Adipose tissue (tissue), 3 donors: ENCODE data around the gene ALDH1L2. TPM values are rescaled to one million over a fixed set of nuclear protein-coding genes. Genes with fewer than 3 reads are reported as not detected.
A peak's percentile ranks its signal among the peaks of the same experiment; 100 is the strongest.
"Not testable (repeated sequence)": the region's sequence is repeated elsewhere in the genome, so short reads cannot be mapped to it uniquely, and the experiment has no call there.

Source experiments
- H3K27ac ChIP-seq: one replicate; pipeline ENCODE4 v1.5.1; 2013; ENCODE audit warnings: low read depth, low read length
- WGBS, 3 donors: extraction: QIAGEN DNeasy Blood & Tissue Kit; methylation state at CpG; one replicate each; pipeline ENCODE4 v1.1.7; 2013; 5-methylcytosine and 5-hydroxymethylcytosine counted together
- polyA plus RNA-seq, 3 donors: library from polyadenylated mRNA; stranded (reverse); fragments of 200-250 nt; gene quantifications; one replicate each; pipeline ENCODE4 v1.2.3, GENCODE V29; 2013
- donor health status: healthy with polysubstance abuse.
- donor health status: Bipolar disorder and iron deficiency.
- donor health status: healthy.

Gene ALDH1L2
- 10 to 100 TPM in 2 of 3 donors, 1 to 10 TPM in 1; 3.2 to 12.7 (median 12.5) TPM for polyA plus RNA-seq

DNA sequence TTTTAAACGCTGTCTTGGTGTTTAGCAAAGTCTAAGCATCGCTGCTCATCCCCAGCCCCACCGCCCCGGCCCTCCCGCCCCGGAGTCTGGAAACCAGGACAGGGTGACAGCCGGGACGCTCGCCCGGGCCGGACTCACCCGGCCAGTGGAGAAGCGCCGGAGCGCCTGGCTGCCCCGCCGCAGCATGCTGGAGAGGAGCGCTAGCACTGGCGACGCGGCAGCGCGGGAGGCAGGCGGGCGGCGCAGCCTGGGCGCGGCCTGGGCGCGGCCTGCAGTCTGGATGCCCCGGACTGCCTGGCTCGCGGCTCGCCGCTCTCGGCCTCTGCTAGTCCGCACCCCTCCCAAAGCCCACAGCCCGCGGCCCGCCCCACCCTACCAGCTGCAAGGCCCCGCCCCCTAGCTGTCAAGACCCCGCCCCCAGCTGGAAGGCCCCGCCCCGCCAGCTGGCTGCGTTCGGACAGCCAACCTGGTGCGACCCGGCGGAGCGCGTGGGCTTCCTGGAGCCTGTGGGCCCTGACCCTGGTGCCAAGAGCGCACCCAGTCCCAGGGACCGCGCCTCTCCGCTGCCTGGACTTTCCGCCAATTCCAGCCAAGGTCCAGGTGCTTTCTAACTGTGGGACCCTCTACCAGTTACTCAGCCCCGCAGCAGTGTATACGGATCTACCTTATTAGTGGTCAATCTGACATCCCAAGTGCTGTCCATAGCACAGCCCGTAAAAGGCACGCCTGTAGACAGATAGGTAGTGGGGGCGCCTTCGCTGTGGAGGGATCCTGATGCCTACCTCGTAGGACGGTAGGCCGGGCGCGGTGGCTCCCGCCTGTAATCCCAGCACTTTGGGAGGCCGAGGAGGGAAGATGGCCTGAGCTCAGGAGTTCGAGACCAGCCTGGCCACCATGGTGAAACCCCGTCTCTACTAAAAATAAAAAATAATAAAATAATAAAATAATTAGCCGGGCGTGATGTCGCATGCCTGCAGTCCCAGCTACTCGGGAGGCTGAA lies at the start of gene ALDH1L2:
Gene ALDH1L2, minus strand, starts transcription at position 208 of the 1,000 bp plus-strand sequence. Its CDS starts 22 bp downstream, at position 186.
- no peak within 1 kb of the TSS for H3K27ac ChIP-seq
- WGBS, 3 donors = 26 to 29% (median 28%) methylated on average over 57 to 75 of the region's 75 CpGs

DNA sequence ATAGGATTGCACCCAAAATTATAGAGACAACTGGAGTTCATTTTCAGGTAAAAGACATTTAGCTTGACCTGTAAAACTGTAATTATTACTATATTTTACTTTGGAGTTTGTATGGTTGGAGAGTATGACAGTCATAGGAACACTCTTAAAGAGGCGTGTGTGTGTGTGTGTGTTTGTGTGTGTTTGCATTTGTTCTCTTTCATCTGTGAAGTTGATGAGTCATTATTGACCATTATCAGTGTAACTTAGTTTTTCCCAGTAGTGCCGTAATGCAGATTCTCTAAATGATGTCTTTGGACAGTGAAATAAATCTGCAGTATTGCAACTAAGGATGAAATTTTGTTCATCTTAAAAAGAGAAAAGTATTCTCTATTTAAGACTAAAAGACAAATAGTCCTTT lies 36.3 kb upstream of the ALDH1L2 start:
- WGBS, 3 donors = 84 to 92% (median 88%) methylated on average over 2 of the region's 2 CpGs
- no peak overlapping the region for H3K27ac ChIP-seq

DNA sequence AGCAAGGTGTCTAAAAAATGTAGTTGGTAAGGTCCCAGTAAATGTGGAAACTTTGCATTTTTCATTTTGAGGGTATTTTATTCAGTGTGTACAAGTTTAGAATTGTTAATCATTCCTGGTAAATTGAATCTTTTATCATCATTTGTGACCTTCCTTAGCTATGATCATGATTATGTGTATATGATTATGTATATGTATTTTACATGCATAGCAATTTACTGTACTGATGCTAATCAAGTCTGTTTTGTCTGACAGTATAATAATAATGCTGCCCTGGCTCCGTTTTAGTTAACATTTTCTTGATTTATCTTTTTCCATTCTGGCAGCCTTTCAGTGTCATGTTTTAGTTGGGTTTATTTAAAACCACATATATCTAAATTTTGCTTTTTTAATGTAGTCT lies 32.7 kb upstream of the ALDH1L2 start:
- H3K27ac ChIP-seq = no peak overlapping the region
- WGBS, 3 donors = 63 to 90% (median 85%) methylated on average over 1 of the region's 1 CpG

DNA sequence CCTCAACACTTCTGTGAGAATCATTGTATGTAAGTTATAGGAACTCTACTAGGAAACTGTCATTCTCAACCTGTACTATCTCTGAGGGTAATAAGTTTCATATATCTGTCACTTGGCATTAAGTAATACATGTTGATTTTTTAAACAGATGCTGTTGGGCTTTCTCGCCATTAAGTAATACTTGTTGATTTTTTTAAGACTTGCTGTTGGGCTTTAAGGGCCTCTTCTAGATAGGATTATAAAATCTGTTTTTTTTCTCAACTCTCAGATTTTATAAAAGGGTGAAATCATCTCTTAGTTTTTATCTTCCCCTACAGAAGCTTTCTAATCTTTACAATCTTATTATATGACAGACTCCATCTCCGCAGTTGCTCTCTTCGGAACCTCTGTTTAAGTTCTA lies 28.8 kb upstream of the ALDH1L2 start:
- WGBS, 3 donors = 87 to 96% (median 90%) methylated on average over 3 of the region's 3 CpGs

DNA sequence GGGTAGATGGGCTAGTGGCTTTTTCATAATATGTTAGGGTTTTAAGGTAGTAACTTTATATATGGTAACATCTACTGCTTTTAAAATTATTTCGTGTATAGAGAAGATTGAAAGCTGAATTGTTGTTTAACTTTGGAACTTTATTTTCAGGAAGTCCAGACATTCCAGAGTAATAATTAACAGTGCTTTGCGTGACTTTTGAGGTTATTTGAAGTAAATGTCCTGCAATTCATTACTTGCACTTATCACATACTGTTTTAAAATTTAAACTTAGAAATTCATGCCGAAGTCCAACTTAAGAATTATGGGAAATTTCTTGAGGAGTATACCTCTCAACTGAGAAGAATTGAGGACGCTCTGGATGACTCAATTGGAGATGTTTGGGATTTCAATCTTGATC lies 26.6 kb upstream of the ALDH1L2 start:
- WGBS, 3 donors = 45 to 60% (median 59%) methylated on average over 4 of the region's 4 CpGs
- no peak overlapping the region for H3K27ac ChIP-seq

More for the DNA sequence above, 28.8 kb upstream of the ALDH1L2 start:
- H3K27ac ChIP-seq = no peak overlapping the region

DNA sequence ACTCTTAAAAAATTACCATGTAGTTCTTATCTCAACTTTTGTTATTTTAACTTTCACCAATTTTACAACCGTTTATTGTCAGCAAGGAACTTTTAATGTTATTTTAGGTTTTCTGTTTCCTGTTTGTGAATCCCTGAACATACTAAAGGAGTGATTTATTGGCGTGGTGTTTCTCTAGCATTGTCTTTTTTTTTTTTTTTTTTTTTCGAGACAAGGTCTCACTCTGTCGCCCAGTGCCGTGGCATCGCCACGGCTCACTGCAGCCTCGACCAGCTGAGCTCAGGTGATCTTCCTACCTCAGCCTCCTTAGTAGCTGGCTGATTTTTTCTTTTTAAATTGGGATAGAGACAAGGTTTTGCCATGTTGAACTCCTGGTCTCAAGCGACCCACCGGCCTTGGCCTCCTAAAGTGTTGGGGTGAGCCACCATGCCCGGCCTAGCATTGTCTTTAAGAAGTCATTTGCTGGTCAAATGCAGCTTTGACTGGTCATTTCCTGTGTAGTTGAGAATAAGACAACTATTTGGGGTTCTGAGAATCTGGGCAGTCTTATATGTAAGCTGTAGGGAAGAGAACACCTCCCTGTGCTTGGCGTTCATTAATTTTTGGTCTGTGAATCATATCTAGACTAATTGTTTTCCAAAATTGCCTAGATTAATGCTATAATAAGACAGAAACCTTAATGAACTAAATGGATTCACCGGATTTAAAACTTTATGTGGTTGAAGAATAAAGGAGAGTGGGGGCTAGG lies 25.4 kb upstream of the ALDH1L2 start:
- H3K27ac ChIP-seq = no peak overlapping the region
- 26 to 54% (median 31%) methylated on average over 12 to 13 of the region's 13 CpGs for WGBS, 3 donors

DNA sequence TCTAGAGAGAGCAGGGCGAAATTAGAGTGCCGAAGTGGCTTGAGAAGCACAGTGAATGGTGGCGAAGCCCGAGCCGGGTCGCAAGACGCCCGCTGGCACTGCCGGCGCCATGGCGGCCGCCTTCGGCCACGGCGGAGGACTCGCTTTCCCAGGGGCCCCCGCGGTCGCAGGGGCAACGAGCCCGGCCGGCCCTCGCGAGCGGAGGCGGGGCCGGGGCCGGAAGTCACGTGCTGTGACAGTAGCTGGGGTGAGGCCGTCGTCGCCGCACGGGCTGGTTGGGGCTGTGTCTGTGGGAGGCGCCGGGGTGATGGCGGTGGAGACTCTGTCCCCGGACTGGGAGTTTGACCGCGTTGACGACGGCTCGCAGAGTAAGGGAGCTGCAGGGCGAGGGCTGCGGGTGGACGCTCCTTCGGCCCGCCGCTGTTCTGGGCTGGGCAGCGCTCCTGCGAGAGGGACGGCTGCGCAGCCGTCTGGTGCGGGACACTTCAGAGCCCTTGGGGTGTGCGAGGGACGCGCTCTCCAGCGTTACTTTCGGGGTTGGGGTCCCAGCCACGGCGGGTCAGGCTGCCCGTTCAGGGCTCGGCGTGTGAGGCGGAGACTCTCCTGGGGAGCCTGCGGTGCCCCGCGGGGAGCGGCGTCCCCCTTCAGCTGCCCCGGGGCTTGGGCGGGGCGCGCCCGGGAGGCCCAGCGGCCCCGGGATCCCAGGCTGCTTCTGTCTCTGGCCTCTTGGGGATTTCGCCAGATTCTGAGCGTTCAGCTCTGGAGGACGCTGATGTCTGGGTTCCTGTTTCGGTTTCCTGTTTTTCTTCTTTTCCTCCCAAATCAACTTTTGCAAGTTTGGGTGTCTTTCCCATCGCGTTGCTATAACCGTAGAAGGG lies 23.5 kb upstream of the ALDH1L2 start, which contains the start of gene WASHC4:
Gene WASHC4, plus strand, starts transcription at position 238 of the 878 bp plus-strand sequence. Its CDS starts 70 bp downstream, at position 308.
- peak within 1 kb of the TSS; percentile 92 for H3K27ac ChIP-seq
- 0% methylated on average over 77 to 85 of the region's 85 CpGs for WGBS, 3 donors

DNA sequence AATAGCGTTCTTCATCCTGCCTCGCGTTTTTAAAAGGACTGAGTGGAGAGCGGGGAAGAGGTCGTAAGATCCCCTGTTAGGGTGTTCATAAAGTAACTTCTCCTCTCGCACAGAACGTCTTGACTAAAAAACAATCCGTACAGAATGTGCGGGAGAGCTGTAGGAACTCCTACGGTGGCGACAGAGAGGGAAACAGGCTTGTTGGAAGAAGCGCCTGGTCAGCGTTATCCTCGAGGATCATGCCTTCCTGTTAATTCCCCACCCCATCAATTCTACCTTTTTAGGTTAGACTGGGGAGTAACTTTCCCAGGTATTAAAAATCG lies 22.9 kb upstream of the ALDH1L2 start:
- WGBS, 3 donors = 0% methylated on average over 15 of the region's 15 CpGs

DNA sequence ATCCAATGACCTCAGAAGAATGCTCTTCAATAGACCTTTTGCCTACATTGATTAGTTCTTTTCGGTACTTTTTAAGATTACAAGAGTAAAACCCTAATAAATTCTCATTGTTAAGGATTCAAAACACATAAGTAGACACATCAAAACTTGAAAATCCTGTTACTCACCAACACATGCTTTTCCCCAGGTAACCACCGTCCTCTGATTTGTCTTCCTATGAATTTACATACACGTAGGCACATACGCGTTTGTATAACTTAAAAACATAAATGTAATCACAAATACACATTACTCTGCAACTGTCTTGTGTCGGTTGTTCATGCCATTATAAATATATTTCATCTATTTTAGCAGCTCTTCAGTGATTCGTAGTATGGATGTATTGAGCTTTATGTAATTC lies 22.4 kb upstream of the ALDH1L2 start:
- WGBS, 3 donors = 16 to 57% (median 55%) methylated on average over 7 of the region's 7 CpGs
- H3K27ac ChIP-seq = no peak overlapping the region

More for the DNA sequence above, 22.9 kb upstream of the ALDH1L2 start:
- H3K27ac ChIP-seq = no peak overlapping the region

DNA sequence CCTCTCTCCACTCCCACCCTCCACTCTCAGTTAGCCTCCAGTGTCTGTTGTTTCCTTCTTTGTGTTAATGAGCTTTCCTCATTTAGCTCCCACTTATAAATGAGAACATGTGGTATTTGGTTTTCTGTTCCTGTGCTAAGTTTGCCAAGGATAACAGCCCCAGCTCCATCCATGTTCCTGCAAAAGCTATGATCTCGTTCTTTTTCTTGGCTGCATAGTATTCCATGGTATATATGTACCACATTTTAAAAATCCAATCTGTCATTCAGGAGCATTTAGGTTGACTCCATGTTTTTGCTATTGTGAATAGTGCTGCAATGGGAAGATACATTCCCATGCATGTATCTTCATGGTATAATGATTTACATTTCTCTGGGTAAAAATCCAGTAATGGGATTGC lies 20.5 kb upstream of the ALDH1L2 start:
- WGBS, 3 donors = 86 to 91% (median 89%) methylated on average over 1 of the region's 1 CpG
- no peak overlapping the region for H3K27ac ChIP-seq

DNA sequence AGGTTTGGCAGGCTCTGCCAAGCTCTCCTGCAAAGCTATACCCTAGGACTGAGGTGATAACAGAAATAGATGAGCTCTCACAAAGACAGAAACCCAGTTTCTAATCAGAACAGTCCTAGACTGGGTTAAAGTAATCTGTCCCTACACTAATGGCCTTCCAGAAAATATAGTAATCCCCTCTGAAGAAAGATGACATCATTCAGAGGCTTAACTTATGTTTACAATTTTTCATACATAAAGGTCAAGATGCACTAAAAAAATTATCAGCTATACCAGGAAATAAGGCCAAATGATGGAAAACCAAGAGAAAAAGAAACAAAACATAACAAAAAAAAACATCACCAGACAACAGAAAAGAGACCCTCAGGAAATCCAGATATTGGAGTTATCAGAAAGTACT lies 18.4 kb upstream of the ALDH1L2 start:
- no peak overlapping the region for H3K27ac ChIP-seq

DNA sequence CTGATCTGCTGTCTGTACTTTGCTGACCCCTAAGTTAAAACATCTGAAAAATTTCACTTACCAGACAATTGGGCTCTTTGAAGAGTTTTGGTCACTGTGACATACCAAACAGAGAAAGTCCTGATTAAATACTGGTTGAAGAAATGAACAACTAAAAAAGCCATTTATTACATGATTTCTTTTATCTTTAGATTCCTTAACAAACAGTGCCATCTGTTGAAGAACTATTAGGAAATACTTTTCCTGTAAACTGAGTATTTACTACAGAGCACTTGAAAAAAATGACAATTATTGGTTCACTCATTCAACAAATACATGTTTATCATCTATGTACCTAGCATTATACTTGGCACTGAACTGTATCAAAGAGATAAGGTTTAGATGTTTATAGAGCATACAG lies 16.7 kb upstream of the ALDH1L2 start:
- no peak overlapping the region for H3K27ac ChIP-seq

DNA sequence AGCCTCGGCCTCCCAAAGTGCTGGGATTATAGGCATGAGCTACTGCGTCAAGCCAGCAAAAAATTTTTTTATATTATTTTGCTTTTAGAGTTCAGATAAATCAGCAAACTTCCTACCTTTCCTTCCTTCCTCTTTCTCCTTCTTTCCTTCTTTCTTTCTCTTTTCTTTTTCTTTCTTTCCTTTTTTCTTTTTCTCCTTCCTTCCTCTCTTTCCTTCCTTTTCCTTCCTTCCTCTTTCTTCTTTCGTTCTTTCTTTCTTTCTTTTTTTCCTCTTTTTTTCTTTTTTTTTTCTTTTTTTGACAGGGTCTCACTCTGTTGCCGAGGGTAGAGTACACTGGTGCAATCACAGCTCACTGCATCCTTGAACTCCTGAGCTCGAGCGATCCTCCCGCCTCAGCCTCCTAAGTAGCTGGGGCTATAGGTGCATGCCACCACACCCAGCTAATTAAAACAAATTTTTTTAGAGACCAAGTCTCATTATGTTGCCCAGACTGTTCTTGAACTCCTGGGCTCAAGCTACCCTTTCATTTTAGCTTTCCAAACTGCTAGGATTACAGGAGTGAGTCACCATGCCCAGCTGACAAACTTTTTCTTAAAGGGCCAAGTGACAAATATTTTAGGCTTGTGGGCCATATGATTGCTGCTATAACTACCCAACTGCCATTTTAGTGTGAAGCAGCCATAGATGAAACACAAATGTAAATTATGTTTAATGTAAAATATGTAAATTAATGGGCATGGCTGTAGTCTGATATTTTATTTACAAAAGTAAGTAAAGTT lies 16.1 kb upstream of the ALDH1L2 start:
- H3K27ac ChIP-seq = no peak overlapping the region
- 86 to 89% (median 87%) methylated on average over 7 of the region's 7 CpGs for WGBS, 3 donors

DNA sequence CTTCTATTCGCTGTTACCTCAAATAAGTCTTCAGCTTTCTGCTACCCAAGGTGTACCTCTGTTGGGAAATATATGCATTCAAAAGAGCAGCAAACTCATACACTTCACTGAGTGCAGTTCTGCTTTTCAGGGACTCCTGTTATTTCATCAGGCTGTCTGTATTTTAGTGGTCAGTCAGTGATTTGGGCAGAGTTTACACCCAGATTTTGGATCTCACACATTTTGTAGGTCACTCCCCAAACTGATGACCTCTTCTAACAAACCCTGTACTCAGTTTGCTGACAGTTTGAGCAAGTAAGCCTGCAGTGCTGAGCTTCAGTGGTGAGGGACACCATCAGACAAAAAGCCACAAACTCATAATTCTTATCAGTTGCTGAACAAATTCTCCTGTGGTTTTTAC lies 15.1 kb upstream of the ALDH1L2 start:
- 85 to 98% (median 96%) methylated on average over 1 of the region's 1 CpG for WGBS, 3 donors
- H3K27ac ChIP-seq = no peak overlapping the region

DNA sequence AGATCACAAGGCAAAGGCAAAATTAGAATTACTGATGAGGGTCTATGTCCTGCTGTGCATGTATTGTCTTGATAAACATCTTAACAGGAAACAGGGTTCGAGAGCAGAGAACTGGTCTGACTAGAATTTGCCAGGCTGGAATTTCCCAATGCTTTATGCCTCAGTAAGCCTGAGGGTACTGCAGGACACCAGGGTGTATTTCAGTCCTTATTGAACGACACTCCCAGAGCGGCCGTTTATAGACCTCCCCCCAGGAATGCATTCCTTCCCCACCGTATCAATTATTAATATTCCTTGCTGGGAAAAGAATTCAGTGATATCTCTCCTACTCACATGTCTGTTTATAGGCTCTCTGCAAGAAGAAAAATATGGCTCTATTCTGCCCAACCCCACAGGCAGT lies 11.1 kb upstream of the ALDH1L2 start:
- 91 to 94% (median 91%) methylated on average over 5 of the region's 5 CpGs for WGBS, 3 donors
- not testable (repeated sequence) for H3K27ac ChIP-seq

DNA sequence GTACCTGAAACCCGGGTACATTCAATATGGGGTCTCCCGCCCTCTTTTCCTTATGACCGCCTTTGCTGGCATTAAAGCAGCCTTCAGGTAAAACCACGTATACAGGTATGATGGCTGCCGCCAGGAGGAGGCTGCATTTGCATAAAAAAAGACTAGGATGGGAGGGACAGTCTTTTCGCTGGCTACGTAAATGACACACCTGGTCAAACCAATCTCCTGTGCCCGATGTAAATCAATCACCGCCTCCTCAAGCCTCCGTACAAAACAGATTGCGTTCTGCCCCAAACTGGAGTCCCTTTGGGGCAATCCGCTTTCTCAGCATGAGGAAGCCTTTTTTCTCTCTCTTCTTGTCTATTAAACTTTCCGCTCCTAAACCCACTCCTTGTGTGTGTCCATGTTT lies 8.1 kb upstream of the ALDH1L2 start:
- no peak overlapping the region for H3K27ac ChIP-seq
- 22 to 63% (median 53%) methylated on average over 13 of the region's 13 CpGs for WGBS, 3 donors

DNA sequence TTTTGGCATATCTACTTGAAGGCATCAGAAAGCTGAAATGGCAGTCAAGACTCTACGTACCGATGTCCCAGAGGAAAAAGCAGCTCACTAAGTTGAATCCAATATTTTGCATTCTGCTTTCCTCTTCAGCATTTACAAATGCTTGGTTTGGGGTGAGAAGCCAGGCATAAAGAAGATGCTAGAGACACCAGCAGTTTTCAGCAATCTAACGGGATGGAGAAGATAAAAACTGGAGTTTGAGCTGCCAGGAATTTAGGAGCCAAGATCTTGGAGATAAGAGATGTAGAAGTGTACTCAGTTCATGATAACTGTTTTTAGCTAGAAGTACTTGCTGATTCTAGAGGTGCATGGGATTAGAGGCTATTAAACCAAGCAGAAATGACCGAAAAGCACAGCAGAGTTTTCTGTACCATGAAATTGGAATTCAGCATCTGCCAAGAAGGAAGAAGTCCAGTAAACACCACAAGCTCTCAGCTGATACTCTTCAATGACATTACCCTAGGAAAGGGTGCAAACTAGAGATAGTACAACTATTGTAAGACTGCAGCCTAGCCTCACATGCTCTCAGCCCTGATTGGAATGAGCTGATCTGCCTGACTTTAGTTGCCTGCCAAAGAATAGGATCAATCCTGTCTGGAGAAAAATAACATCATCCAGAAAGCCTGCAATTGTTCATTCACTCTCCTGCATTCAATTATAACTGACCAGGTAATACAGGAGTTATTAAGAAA lies 7.4 kb upstream of the ALDH1L2 start:
- H3K27ac ChIP-seq = no peak overlapping the region
- 54 to 62% (median 61%) methylated on average over 4 of the region's 4 CpGs for WGBS, 3 donors
